ENCODE results near the gene CRHR2.

The CRHR2 gene

GRCh38 chr7:30605832-30606231 is 76.4 kb downstream of the CRHR2 start:
- H3K79me2 ChIP-seq (ENCODE audit: low read length) = peaks cover 76% of the 10 kb centered on the region
- no peaks in the 10 kb centered on the region for H3K4me1 ChIP-seq (ENCODE audit: low read length)
- 0 out of 2 replicates have a peak, but pooled peaks cover 3% of the 10 kb centered on the region for H3F3A ChIP-seq (ENCODE audit: insufficient read depth, low read length)
- no peaks in the 10 kb centered on the region for H4K20me1 ChIP-seq (ENCODE audit: insufficient read depth, low read length)
- no peak overlapping the region for H2AFZ ChIP-seq (ENCODE audit: low read length)
- no peaks in the 10 kb centered on the region for H3K9me3 ChIP-seq (replicated peaks; ENCODE audit: insufficient read depth, low read length)
- no peak overlapping the region for H3K27ac ChIP-seq (ENCODE audit: low read length)
- no peak overlapping the region for H3K9ac ChIP-seq (ENCODE audit: low read length)
- H3K9me2 ChIP-seq (replicated peaks; ENCODE audit: insufficient read depth, low read length) = no peaks in the 10 kb centered on the region
- H3K36me3 ChIP-seq (replicated peaks; ENCODE audit: insufficient read depth, low read length) = peaks cover 21% of the 10 kb centered on the region; the same call in 1 of the 2 replicates
- TF ChIP-seq EZH2 (optimal IDR thresholded peaks at IDR 0.05; ENCODE audit: low read depth, low read length) (no peak), EZH2phosphoT487 (IDR thresholded peaks at IDR 0.05; ENCODE audit: low read length) (no peak), CTCF (IDR thresholded peaks at IDR 0.05; ENCODE audit: low read length) (no peak)
- no peak for DNase-seq
- no peak overlapping the region for H3K4me2 ChIP-seq (ENCODE audit: low read depth, low read length)
- H3K4me3 ChIP-seq (ENCODE audit: low read length) = no peak overlapping the region
- H3K27me3 ChIP-seq (replicated peaks; ENCODE audit: insufficient read depth, low read length) = no peaks in the 10 kb centered on the region

- Histone ChIP-seq H3K4me1 (ENCODE audit: low read length) (no peaks in the 10 kb centered on the region), H3K9ac (ENCODE audit: low read length) (no peak overlapping the region), H3K9me2 (replicated peaks; ENCODE audit: insufficient read depth, low read length) (no peaks in the 10 kb centered on the region), H3K79me2 (ENCODE audit: low read length) (peaks cover 76% of the 10 kb centered on the region), H3K36me3 (replicated peaks; ENCODE audit: insufficient read depth, low read length) (peaks cover 20% of the 10 kb centered on the region; the same call in 1 of the 2 replicates), H4K20me1 (ENCODE audit: insufficient read depth, low read length) (no peaks in the 10 kb centered on the region), H3K4me3 (ENCODE audit: low read length) (no peak overlapping the region), H3K4me2 (ENCODE audit: low read depth, low read length) (no peak overlapping the region), H3K27ac (ENCODE audit: low read length) (no peak overlapping the region), H3K9me3 (replicated peaks; ENCODE audit: insufficient read depth, low read length) (no peaks in the 10 kb centered on the region), H2AFZ (ENCODE audit: low read length) (no peak overlapping the region), H3F3A (ENCODE audit: insufficient read depth, low read length) (0 out of 2 replicates have a peak, but pooled peaks cover 3% of the 10 kb centered on the region), H3K27me3 (replicated peaks; ENCODE audit: insufficient read depth, low read length) (no peaks in the 10 kb centered on the region)
- no peak for TF ChIP-seq EZH2phosphoT487 (IDR thresholded peaks at IDR 0.05; ENCODE audit: low read length)
- no peak for TF ChIP-seq EZH2 (optimal IDR thresholded peaks at IDR 0.05; ENCODE audit: low read depth, low read length)
- no peak for TF ChIP-seq CTCF (IDR thresholded peaks at IDR 0.05; ENCODE audit: low read length)
- no peak for DNase-seq
These were observed 77.4 kb downstream of the CRHR2 start for GRCh38 chr7:30604901-30605300.
